WTC11 (cell line): ENCODE measurements around the gene NEDD4. TPM values are rescaled to one million over a fixed set of nuclear protein-coding genes. Genes with fewer than 3 reads are reported as not detected.

Experiments
- ATAC-seq: fragments of 200-7000 bp; cut with Tn5 transposase; 2 replicates; pipeline ENCODE4 v1.10.0; 2021; ENCODE audit warnings: mild to moderate bottlenecking, moderate library complexity
- CTCF ChIA-PET: fragments of 300-600 bp; sonication (Branson Sonifier 250); formaldehyde crosslinking; loops from one replicate; lab custom pipeline; 2021; ENCODE audit warnings: antibody characterized with exemption; lab: Charles Lee
- POLR2A ChIA-PET: fragments of 350-600 bp; sonication (Branson Sonifier 250); formaldehyde crosslinking; loops from one replicate; lab custom pipeline; 2021; ENCODE audit warnings: antibody characterized with exemption; lab: Charles Lee
- DNase-seq: peaks from one replicate; pipeline ENCODE4 v3.0.0; 2021; ENCODE audit warnings: low spot score
- H3K27ac Mint-ChIP-seq: 2 replicates; pipeline ENCODE4 v1.8.0; 2021; ENCODE audit warnings: mixed read lengths
- H3K27me3 Mint-ChIP-seq: 2 replicates; pipeline ENCODE4 v1.8.0; 2021; ENCODE audit warnings: low read depth, mild to moderate bottlenecking, moderate library complexity, mixed read lengths
- H3K36me3 Mint-ChIP-seq: 2 replicates; pipeline ENCODE4 v1.8.0; 2021; ENCODE audit warnings: mixed read lengths
- H3K4me1 Mint-ChIP-seq: 2 replicates; pipeline ENCODE4 v1.8.0; 2022; ENCODE audit warnings: mixed read lengths
- H3K4me3 Mint-ChIP-seq: 2 replicates; pipeline ENCODE4 v1.8.0; 2021; ENCODE audit warnings: mild to moderate bottlenecking, moderate library complexity, mixed read lengths
- H3K9me3 Mint-ChIP-seq: 2 replicates; pipeline ENCODE4 v1.8.0; 2021; ENCODE audit warnings: mixed read lengths
- AFF4 ChIP-seq: sonication (generic); formaldehyde crosslinking; IDR thresholded peaks from 2 replicates; pipeline ENCODE4 v1.8.1; 2023; ENCODE audit warnings: mild to moderate bottlenecking, missing genetic modification reagents, borderline replicate concordance
- CBFB ChIP-seq: sonication (generic); formaldehyde crosslinking; IDR thresholded peaks from 2 replicates; pipeline ENCODE4 v1.8.1; 2022; ENCODE audit warnings: mild to moderate bottlenecking, low read depth, missing genetic modification reagents
- CREM ChIP-seq: sonication (generic); formaldehyde crosslinking; IDR thresholded peaks from 2 replicates; pipeline ENCODE4 v1.8.1; 2022; ENCODE audit warnings: mild to moderate bottlenecking, missing genetic modification reagents, moderate library complexity
- EMX1 ChIP-seq: fragments of 250-450 bp; sonication (Bioruptor Pico); IDR thresholded peaks from 2 replicates; pipeline ENCODE4 v1.8.0; 2021; ENCODE audit warnings: mild to moderate bottlenecking
- ESRRA ChIP-seq: sonication (generic); formaldehyde crosslinking; IDR thresholded peaks from 2 replicates; pipeline ENCODE4 v1.8.1; 2022; ENCODE audit warnings: mild to moderate bottlenecking, missing genetic modification reagents, borderline replicate concordance
- GABPB1 ChIP-seq: sonication (generic); formaldehyde crosslinking; IDR thresholded peaks from 2 replicates; pipeline ENCODE4 v1.8.1; 2023; ENCODE audit warnings: mild to moderate bottlenecking, missing genetic modification reagents
- GRHL2 ChIP-seq: fragments of 250-450 bp; sonication (Bioruptor Pico); IDR thresholded peaks from 2 replicates; pipeline ENCODE4 v1.8.0; 2022; ENCODE audit warnings: mild to moderate bottlenecking, moderate library complexity; ENCODE audit not compliant: insufficient replicate concordance, severe bottlenecking
- MLX ChIP-seq: sonication (generic); formaldehyde crosslinking; IDR thresholded peaks from 2 replicates; pipeline ENCODE4 v1.8.1; 2023; ENCODE audit warnings: mild to moderate bottlenecking, missing genetic modification reagents, moderate library complexity
- NFE2L1 ChIP-seq: sonication (generic); formaldehyde crosslinking; IDR thresholded peaks from 2 replicates; pipeline ENCODE4 v1.8.1; 2023; ENCODE audit warnings: missing genetic modification reagents
- PRRX2 ChIP-seq: fragments of 250-450 bp; sonication (Bioruptor Pico); IDR thresholded peaks from 2 replicates; pipeline ENCODE4 v1.8.0; 2021; ENCODE audit warnings: mild to moderate bottlenecking
- ZNF396 ChIP-seq: fragments of 250-450 bp; sonication (Bioruptor Pico); IDR thresholded peaks from 2 replicates; pipeline ENCODE4 v1.8.0; 2021; ENCODE audit warnings: mild to moderate bottlenecking, moderate library complexity, borderline replicate concordance
- total RNA-seq: library from RNA; stranded (reverse); gene quantifications from 3 replicates; pipeline ENCODE4 v1.2.3, GENCODE V29; 2021
- TF ChIP-seq, protein P1 (sequence below): sonication (generic); formaldehyde crosslinking; IDR thresholded peaks from 2 replicates; pipeline ENCODE4 v1.8.0; 2023; ENCODE audit warnings: missing genetic modification reagents, mild to moderate bottlenecking, borderline replicate concordance
- TF ChIP-seq, protein P2 (sequence below): sonication (generic); formaldehyde crosslinking; IDR thresholded peaks from 2 replicates; pipeline ENCODE4 v1.8.0; 2023; ENCODE audit warnings: mild to moderate bottlenecking, missing genetic modification reagents

The NEDD4 gene
- total RNA-seq, 1 experiment from 2014 or later: 4.5 TPM

GRCh38 chr15:55780292-55780691 is 213.1 kb downstream of the NEDD4 start (continued):
- TF ChIP-seq AFF4 (no peak), GABPB1 (CRISPR knock-in tag) (no peak), GRHL2 (CRISPR knock-in tag) (no peak), ESRRA (no peak), EMX1 (CRISPR knock-in tag) (no peak), NFE2L1 (CRISPR knock-in tag) (no peak), CBFB (CRISPR knock-in tag) (no peak), ZNF396 (CRISPR knock-in tag) (no peak)
- TF ChIP-seq, protein P1, sequence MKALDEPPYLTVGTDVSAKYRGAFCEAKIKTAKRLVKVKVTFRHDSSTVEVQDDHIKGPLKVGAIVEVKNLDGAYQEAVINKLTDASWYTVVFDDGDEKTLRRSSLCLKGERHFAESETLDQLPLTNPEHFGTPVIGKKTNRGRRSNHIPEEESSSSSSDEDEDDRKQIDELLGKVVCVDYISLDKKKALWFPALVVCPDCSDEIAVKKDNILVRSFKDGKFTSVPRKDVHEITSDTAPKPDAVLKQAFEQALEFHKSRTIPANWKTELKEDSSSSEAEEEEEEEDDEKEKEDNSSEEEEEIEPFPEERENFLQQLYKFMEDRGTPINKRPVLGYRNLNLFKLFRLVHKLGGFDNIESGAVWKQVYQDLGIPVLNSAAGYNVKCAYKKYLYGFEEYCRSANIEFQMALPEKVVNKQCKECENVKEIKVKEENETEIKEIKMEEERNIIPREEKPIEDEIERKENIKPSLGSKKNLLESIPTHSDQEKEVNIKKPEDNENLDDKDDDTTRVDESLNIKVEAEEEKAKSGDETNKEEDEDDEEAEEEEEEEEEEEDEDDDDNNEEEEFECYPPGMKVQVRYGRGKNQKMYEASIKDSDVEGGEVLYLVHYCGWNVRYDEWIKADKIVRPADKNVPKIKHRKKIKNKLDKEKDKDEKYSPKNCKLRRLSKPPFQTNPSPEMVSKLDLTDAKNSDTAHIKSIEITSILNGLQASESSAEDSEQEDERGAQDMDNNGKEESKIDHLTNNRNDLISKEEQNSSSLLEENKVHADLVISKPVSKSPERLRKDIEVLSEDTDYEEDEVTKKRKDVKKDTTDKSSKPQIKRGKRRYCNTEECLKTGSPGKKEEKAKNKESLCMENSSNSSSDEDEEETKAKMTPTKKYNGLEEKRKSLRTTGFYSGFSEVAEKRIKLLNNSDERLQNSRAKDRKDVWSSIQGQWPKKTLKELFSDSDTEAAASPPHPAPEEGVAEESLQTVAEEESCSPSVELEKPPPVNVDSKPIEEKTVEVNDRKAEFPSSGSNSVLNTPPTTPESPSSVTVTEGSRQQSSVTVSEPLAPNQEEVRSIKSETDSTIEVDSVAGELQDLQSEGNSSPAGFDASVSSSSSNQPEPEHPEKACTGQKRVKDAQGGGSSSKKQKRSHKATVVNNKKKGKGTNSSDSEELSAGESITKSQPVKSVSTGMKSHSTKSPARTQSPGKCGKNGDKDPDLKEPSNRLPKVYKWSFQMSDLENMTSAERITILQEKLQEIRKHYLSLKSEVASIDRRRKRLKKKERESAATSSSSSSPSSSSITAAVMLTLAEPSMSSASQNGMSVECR (CRISPR knock-in tag): no peak

GRCh38 chr15:55778932-55779331 is 214.5 kb downstream of the NEDD4 start:
- ATAC-seq (no peak), DNase-seq (no peak)
- Mint-ChIP-seq H3K27me3 (peaks cover 27% of the 10 kb centered on the region), H3K4me3 (no peak overlapping the region), H3K27ac (no peak overlapping the region), H3K36me3 (no peaks in the 10 kb centered on the region), H3K9me3 (no peaks in the 10 kb centered on the region), H3K4me1 (peaks cover 17% of the 10 kb centered on the region)
- TF ChIP-seq CREM (CRISPR knock-in tag): no peak
- TF ChIP-seq, protein P2, sequence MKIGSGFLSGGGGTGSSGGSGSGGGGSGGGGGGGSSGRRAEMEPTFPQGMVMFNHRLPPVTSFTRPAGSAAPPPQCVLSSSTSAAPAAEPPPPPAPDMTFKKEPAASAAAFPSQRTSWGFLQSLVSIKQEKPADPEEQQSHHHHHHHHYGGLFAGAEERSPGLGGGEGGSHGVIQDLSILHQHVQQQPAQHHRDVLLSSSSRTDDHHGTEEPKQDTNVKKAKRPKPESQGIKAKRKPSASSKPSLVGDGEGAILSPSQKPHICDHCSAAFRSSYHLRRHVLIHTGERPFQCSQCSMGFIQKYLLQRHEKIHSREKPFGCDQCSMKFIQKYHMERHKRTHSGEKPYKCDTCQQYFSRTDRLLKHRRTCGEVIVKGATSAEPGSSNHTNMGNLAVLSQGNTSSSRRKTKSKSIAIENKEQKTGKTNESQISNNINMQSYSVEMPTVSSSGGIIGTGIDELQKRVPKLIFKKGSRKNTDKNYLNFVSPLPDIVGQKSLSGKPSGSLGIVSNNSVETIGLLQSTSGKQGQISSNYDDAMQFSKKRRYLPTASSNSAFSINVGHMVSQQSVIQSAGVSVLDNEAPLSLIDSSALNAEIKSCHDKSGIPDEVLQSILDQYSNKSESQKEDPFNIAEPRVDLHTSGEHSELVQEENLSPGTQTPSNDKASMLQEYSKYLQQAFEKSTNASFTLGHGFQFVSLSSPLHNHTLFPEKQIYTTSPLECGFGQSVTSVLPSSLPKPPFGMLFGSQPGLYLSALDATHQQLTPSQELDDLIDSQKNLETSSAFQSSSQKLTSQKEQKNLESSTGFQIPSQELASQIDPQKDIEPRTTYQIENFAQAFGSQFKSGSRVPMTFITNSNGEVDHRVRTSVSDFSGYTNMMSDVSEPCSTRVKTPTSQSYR (CRISPR knock-in tag): no peak
- no peak for TF ChIP-seq MLX (CRISPR knock-in tag)
- TF ChIP-seq PRRX2 (CRISPR knock-in tag): no peak
- ChIA-PET POLR2A (no interaction called here), CTCF (no interaction called here)
